ENCODE results near the gene SMOC1.

DNA sequence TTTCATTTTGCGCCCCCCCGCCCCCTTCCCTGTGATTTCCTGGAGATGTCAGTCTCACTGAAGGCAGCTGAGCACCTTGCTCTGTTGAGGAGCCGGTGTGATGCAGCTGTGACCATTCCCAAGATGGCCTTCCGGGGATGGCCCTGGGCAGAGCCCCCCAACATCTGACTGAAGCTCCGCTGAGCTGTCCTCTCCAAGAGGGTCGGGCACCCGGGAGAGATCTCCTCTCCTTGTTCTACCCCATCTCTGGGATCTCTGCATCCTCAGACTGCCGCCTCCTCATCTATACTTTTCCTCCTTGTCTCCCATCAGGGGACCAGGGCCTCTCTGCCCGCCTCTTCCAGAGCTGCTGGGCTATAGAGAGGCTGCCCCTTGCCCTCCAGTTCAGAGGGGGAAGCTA, 965 bp upstream of the SMOC1 start:
- TF ChIP-seq POLR2A (IDR thresholded peaks at IDR 0.05) = no peak
- TF ChIP-seq, protein P1, sequence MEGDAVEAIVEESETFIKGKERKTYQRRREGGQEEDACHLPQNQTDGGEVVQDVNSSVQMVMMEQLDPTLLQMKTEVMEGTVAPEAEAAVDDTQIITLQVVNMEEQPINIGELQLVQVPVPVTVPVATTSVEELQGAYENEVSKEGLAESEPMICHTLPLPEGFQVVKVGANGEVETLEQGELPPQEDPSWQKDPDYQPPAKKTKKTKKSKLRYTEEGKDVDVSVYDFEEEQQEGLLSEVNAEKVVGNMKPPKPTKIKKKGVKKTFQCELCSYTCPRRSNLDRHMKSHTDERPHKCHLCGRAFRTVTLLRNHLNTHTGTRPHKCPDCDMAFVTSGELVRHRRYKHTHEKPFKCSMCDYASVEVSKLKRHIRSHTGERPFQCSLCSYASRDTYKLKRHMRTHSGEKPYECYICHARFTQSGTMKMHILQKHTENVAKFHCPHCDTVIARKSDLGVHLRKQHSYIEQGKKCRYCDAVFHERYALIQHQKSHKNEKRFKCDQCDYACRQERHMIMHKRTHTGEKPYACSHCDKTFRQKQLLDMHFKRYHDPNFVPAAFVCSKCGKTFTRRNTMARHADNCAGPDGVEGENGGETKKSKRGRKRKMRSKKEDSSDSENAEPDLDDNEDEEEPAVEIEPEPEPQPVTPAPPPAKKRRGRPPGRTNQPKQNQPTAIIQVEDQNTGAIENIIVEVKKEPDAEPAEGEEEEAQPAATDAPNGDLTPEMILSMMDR (IDR thresholded peaks at IDR 0.05) = no peak
- no peak for TF ChIP-seq POLR2AphosphoS5 (IDR thresholded peaks at IDR 0.05)
- TF ChIP-seq EP300 (IDR thresholded peaks at IDR 0.05) = no peak

Measured in sigmoid colon (tissue), 4 donors.